ENCODE measurements around the gene SLC8A1.

SLC8A1 gene

GRCh38 chr2:40451918-40452605 lies at the start of gene SLC8A1:
TSS of gene SLC8A1 (minus strand) at chr2:40452090.
- peak; percentile 89 for DNase-seq (ENCODE audit: low spot score)

DNA sequence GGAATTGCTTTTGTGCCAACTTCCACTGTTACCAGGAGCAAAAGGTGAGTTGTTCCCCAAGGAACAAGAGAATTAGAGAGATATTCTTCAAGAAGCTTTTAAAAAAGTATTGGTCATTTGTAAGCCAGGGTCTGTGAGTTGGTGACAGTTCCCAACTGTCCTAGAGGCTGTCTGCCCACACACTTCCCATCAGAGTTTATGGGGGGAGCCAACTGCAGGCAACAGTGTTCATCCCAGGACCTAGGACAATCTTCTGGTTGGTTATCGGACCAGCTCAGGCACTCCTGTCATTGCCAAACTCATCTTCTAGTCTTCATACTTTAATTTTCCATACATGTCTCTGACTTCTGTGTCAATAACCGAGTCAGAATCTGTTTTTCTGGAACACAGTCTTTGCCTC lies 47.5 kb upstream of the SLC8A1 start:
- DNase-seq (ENCODE audit: low spot score), result no peak

GRCh38 chr2:40497251-40497859 lies 45.5 kb upstream of the SLC8A1 start:
- no peak for DNase-seq (ENCODE audit: low spot score)

DNA sequence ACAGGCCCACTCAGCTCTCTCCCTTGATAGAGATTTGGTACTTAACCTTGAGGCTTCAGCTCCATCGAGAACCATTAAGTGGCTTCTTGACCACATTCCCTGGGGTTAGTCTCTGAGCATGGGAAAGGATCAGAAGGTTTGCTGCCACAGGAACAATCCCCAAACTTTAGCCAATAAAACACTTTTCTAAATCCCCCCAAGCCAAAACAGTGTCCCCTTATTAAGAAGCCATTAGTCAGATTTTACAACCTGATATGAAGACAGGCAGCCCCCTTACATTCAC lies 37.7 kb upstream of the SLC8A1 start:
- no peak for DNase-seq (ENCODE audit: low spot score)

DNA sequence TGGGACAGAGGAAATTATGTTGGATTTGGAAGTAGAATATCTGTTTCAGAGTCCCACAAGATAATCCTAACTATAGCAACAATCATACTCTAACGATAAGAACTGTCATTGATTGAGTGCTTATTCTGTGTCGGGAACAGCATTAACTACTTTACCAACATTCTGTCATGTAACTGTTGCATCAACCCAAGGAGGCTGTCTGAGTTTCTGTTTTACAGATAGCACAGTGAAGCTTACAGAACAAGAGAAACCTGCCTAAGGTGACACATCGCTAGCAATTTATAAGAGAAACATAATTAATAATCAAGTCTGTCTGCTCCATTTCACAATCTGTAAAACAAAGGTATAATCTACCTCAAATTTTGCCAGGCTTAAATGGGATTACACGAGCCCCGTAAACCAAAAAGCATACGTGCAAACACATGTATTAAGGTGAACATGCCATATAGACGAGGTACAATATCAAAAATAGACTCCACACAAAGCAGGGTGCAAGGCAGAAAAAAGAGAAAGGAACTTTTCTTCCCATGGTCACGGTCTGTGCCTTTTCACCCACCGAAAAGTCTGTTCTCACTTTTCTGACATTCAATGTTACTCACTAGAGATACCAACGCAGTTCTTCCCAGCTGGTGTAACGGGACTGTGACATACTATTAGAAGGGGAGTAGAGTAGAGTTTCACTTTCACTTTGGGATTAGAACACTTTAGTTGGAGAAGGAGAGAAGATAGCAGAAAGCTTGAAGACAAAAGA lies 37.2 kb upstream of the SLC8A1 start:
- DNase-seq (ENCODE audit: low spot score), result peak; percentile 33

DNA sequence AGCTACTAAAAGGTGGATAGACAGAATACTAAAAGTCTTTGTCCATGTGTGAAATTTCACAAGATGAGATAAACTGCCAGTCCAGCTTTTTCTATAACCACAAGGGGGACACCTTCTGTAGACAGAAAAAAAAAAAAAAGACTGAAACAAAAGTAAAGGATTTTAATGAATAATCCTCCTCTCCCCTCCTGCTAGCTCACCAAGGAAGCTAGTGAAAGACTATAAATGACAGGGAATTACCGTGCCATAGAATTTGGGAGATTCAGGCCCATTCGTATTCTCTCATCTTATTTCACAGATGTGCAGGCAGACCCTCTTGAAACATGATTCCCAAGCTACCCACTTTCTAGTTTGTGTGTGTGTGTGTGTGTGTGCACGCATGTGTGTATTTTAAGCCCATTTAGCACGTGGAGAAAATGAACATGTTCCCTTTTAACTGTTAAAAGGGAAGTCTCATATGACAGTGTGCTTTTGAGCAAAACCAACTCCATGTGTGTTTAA lies 36.3 kb upstream of the SLC8A1 start:
- peak; percentile 48 for DNase-seq (ENCODE audit: low spot score)

DNA sequence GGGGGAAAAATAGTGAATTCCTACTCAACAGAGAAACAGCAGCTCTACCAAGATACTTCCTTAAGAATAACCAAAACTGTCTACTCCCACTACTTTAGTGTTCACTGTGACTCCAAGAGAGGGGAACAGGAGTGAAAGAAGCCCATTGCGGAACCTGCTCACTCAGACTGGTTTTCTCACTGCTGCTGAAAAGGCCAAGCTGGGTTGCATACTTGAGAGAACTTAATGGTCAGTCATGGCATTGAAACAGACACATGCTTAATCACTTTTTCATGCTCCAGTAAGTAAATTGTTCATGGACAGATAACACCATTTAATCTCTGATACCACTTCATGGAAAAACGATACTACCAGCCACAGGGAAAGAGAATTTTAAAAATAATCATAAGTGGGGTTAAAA lies 35.7 kb upstream of the SLC8A1 start:
- DNase-seq (ENCODE audit: low spot score), result no peak

- DNase-seq (ENCODE audit: low spot score), result no peak
Measured at GRCh38 chr2:40485854-40486253, 34.0 kb upstream of the SLC8A1 start.

- DNase-seq (ENCODE audit: low spot score), result no peak
Measured at GRCh38 chr2:40485318-40485717, 33.4 kb upstream of the SLC8A1 start.

- DNase-seq (ENCODE audit: low spot score), result no peak
Measured at GRCh38 chr2:40483549-40484243, 31.8 kb upstream of the SLC8A1 start.

DNA sequence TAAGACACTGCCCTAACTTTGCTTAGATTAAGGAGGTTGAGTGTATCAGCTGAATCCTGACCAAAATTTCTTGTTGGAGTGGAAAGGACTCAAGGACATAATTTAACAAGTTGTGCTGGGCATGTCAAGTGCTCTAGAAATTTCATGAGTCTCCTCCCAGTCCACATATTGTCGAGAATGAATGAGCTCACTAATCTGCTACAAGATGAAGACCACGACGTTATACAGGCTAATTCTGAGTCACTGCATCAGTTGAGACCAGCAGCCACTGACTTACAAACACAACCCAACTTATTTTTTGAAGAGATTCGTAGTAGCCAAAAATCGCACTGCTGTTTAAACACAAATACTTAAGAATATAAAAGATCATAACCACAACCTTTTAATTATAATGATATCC lies 28.7 kb upstream of the SLC8A1 start:
- DNase-seq (ENCODE audit: low spot score), result no peak

DNA sequence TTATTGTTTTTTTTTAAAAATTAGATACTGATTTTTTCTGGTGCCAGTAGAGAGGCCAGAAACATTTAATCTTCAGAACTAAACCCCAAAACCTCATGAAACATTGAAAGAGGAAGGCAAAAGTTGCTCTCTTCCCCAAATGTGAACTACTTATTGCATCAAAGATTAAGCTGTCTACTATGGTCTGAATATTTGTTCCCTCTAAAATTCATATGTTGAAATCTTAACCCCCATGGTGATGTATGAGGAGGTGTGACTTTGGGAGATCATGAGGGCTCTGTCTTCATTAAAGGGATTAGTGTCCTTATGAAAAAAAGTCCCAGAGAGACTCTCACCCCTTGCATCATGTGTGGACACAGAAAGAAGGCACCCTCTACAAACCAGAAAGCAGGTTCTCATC lies 28.2 kb upstream of the SLC8A1 start:
- no peak for DNase-seq (ENCODE audit: low spot score)

- no peak for DNase-seq (ENCODE audit: low spot score)
Measured at GRCh38 chr2:40477361-40477760, 25.5 kb upstream of the SLC8A1 start.

DNA sequence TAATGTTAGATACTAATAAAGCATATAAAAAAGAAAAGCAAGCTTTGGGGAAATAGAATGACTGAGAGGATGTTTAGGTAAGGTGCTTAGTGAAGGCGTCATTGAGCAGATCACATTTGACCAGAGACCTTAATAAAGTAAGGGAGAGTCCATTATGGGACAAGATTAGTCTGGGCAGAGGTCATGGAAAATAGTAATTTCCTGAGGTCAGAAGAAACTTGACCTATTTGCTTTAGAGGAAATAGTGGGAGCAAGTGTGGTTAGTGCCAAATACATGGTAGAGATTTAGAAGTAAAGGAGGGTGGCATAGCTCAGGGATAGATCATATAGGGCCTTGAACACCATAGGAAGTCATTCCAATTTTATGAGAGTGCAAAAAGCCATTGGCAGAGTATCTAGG lies 24.5 kb upstream of the SLC8A1 start:
- no peak for DNase-seq (ENCODE audit: low spot score)

DNA sequence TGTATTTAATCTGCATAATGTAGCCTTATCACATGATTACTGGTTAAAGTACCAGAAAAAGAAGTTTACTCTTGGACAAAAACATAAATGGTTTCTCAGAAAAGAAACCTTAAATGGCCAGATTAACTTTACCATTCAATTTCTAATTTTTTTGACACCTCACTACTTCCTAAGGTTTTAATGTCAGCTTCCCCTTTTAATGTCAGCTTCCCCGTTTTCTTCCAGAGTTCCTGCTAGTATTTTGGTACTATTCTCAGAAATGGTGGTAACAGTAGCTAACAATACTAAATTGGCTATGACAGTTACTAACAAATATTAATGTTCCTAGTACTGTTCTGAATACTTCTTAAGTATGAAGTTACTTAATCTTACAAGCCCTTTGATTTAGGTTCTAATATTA lies 22.4 kb upstream of the SLC8A1 start:
- no peak for DNase-seq (ENCODE audit: low spot score)

DNA sequence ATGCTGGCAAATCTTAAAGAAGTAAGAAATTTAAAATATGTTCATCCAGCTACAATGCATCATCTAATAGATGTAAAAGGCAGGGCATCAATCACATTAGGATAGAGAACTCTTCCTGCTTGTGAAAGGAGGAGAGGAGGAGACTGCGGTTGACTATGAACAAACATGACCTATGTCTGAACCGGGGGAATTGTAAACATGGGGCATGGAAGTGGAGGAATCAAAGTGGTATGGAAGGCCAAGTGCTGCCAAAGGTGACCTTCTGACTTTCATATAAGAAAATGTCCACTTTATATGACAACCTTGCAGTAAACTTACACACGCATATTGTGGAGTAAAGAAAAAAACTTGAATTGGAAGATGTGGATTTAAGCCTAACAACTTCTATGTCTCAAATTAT lies 20.0 kb upstream of the SLC8A1 start:
- no peak for DNase-seq (ENCODE audit: low spot score)

DNA sequence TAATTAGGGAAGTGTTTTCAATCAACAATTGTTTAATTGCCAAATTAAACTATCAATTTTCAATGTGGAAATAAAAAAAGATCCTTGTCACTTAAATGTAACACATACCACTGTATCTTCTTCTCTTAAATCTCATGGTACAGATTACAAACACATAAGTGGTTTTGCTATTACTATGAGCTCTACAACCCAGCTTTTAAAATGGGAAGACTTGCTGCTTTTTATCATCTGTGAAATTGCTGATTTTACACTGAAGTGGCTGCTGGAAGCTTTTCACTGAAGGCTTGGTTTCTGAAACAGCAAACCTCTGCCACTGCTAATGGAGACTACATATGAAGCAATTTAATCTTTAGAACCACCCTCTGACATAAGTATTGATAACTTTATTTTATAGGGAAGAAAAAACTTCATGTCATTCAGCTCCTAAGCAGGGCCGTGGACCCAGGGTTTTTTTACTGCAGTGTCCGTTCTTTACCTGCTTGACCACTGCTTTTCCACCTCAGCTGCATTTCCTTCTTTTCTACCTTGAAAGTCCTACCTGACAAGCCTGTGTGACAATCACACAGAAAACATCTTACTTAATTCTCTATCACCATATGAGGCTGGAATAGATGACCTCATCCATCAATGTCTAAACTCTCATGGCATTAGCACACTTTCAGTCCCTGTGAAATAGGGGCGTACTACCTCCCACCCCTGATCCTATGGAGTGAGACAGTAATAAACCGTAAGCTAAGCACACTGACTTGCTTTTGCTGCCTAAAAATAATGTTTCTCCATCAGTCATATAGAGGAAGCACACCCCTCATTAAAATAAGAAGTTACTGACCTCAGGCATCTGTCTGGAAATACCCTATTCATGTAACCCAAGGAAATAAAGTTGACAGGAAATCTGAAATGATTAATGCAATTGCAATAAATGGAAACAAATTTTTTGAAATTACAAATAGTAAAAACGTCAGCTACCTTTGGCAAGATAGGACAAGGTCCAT lies 19.2 kb upstream of the SLC8A1 start:
- no peak for DNase-seq (ENCODE audit: low spot score)

- DNase-seq (ENCODE audit: low spot score), result no peak
Measured at GRCh38 chr2:40466935-40467572, 15.2 kb upstream of the SLC8A1 start.

GRCh38 chr2:40466332-40466906 lies 14.5 kb upstream of the SLC8A1 start:
- DNase-seq (ENCODE audit: low spot score), result no peak

DNA sequence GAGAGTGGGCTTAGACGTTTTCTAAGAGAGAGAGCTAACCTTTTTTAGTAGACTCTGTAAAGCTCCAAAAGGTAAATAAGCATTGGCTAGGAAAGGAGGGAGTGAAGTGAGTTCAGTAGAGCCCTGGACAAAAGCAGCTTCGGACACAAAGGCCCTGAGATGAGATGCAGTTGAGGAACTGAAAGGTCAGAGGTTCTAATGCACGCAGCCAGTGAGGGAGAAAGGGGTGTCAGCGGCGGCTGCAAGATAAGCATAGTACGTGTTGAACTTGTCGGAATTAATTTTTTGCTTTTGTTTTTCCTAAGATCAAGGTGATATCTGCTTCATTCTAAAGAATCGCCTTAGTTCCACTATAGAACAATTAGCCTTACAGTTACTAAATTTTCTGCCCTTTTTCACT lies 11.2 kb upstream of the SLC8A1 start:
- no peak for DNase-seq (ENCODE audit: low spot score)
